Astrocyte (in vitro differentiated cells and primary cell): ENCODE measurements around the gene ITPR2. TPM values are rescaled to one million over a fixed set of nuclear protein-coding genes. Genes with fewer than 3 reads are reported as not detected.

ENCODE experiments used
- DNase-seq: peaks from one replicate; pipeline ENCODE4 v3.0.0-alpha.2; 2010; ENCODE audit warnings: low read depth
- FAIRE-seq: peaks from 2 replicates; lab custom pipeline; 2011; peaks lifted over from hg19 to GRCh38; lab: Jason Lieb, UNC
- H2AFZ ChIP-seq: 2 replicates; pipeline ENCODE4 v1.6.0; 2012; ENCODE audit warnings: low read depth, low read length, inconsistent platforms
- H3K27ac ChIP-seq: 2 replicates; pipeline ENCODE4 v1.5.1; 2011; ENCODE audit warnings: low read depth, low read length, inconsistent platforms
- H3K27me3 ChIP-seq: 2 replicates; pipeline ENCODE4 v1.6.0; 2011; ENCODE audit warnings: low read length, inconsistent platforms; ENCODE audit not compliant: insufficient read depth
- H3K36me3 ChIP-seq: 2 replicates; pipeline ENCODE4 v1.5.1; 2011; ENCODE audit warnings: low read length, inconsistent platforms; ENCODE audit not compliant: insufficient read depth
- H3K4me1 ChIP-seq: 2 replicates; pipeline ENCODE4 v1.5.1; 2011; ENCODE audit warnings: low read length, inconsistent platforms; ENCODE audit not compliant: insufficient read depth
- H3K4me2 ChIP-seq: 2 replicates; pipeline ENCODE4 v1.6.0; 2012; ENCODE audit warnings: low read length, inconsistent platforms
- H3K4me3 ChIP-seq: 2 replicates; pipeline ENCODE4 v1.5.1; 2011; ENCODE audit warnings: low read depth, mild to moderate bottlenecking, low read length, inconsistent platforms; ENCODE audit not compliant: insufficient read depth
- H3K79me2 ChIP-seq: 2 replicates; pipeline ENCODE4 v1.6.0; 2012; ENCODE audit warnings: mild to moderate bottlenecking, low read length, inconsistent platforms; ENCODE audit not compliant: insufficient read depth
- H3K9ac ChIP-seq: 2 replicates; pipeline ENCODE4 v1.6.0; 2012; ENCODE audit warnings: mild to moderate bottlenecking, low read length, inconsistent platforms
- H3K9me3 ChIP-seq: 2 replicates; pipeline ENCODE4 v1.5.1; 2012; ENCODE audit warnings: low read depth, mild to moderate bottlenecking, low read length, inconsistent platforms; ENCODE audit not compliant: insufficient read depth
- H4K20me1 ChIP-seq: 2 replicates; pipeline ENCODE4 v1.6.0; 2012; ENCODE audit warnings: low read length, inconsistent platforms; ENCODE audit not compliant: insufficient read depth
- H3K27ac Mint-ChIP-seq: one replicate; pipeline ENCODE4 v1.8.0; 2021; ENCODE audit warnings: mild to moderate bottlenecking, mixed read lengths; ENCODE audit not compliant: unreplicated experiment
- H3K27me3 Mint-ChIP-seq: one replicate; pipeline ENCODE4 v1.8.0; 2021; ENCODE audit warnings: low read depth, mixed read lengths; ENCODE audit not compliant: unreplicated experiment
- H3K36me3 Mint-ChIP-seq: one replicate; pipeline ENCODE4 v1.8.0; 2021; ENCODE audit warnings: low read depth, mixed read lengths; ENCODE audit not compliant: unreplicated experiment
- H3K4me1 Mint-ChIP-seq: one replicate; pipeline ENCODE4 v1.8.0; 2021; ENCODE audit warnings: low read depth, mixed read lengths; ENCODE audit not compliant: unreplicated experiment
- H3K4me3 Mint-ChIP-seq: one replicate; pipeline ENCODE4 v1.8.0; 2021; ENCODE audit warnings: mild to moderate bottlenecking, moderate library complexity, mixed read lengths; ENCODE audit not compliant: unreplicated experiment
- H3K9me3 Mint-ChIP-seq: one replicate; pipeline ENCODE4 v1.8.0; 2021; ENCODE audit warnings: mild to moderate bottlenecking, mixed read lengths; ENCODE audit not compliant: unreplicated experiment
- EZH2 ChIP-seq: IDR thresholded peaks from 2 replicates; pipeline ENCODE4 v1.6.1; 2012; ENCODE audit warnings: mild to moderate bottlenecking, low read length, inconsistent platforms; ENCODE audit not compliant: insufficient read depth
- total RNA-seq: library from RNA; stranded (reverse); gene quantifications from 2 replicates; pipeline ENCODE4 v1.2.1, GENCODE V29; 2021
- TF ChIP-seq, protein P1 (sequence below): IDR thresholded peaks from 2 replicates; pipeline ENCODE4 v1.5.1; 2011; ENCODE audit warnings: low read depth, mild to moderate bottlenecking, inconsistent platforms, low read length, moderate library complexity; ENCODE audit not compliant: insufficient read depth

The ITPR2 gene
- total RNA-seq, 1 donor from 2014 or later = 24.4 TPM

DNA sequence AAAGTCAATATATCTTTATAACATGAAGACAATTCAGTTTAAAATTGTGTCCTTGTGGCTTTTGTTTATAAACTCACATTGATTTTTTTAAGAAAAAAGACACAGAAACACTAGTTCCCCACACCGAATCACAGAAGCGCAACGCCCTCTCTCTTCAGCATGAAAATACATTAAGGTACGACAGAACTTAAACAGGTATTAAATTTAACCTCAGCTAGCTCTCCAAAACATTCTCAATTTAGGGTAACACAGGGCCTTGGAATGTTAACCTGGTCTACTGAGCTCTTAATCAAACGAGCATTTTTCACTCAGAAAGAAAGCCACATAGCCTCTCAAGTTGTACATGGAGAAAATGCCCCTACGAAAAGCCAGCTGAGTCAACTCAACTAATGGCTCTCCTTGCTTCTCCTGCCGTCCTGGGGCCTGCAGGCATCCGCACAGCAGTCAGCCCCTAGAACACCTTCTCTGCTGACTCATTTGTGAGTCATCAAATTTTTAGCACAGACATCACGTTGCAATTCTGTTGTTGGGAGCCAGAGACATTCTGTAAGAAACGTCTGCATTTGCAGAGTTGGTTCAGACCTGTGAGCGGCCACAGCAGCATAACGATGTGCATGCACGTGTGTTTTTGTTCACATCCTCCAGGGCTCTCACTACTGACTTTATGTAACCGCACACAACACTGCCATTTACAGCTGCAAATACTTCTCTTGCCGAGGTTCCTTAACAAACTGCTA lies 141.6 kb downstream of the ITPR2 start:
- peak overlapping the region; percentile 43 for H2AFZ ChIP-seq

DNA sequence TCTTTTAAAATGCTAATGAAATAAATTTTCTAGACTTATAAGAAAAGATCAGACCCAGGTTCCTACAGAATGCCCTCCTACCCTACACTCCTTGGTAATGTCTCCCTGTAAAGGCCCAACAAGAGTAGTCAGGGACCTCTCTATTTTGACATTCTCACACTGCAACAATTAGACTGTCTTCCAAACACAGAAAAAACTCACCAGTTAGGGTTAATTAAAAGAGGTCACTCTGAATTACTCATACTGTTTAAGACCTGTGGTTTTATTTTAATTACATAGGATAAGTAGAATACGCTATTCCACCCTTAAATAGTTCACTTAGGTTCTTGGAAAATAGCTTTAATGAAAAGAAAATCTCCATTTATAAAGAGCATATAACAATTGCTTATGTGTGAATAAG lies 142.4 kb downstream of the ITPR2 start:
- H2AFZ ChIP-seq = no peak overlapping the region
- H3K27ac ChIP-seq = peak overlapping the region; percentile 86
- peaks cover 20% of the 10 kb centered on the region for H3K4me1 ChIP-seq
- no peaks in the 10 kb centered on the region for H3K79me2 ChIP-seq
- Mint-ChIP-seq H3K27ac (peak overlapping the region; percentile 94), H3K36me3 (peaks cover 8% of the 10 kb centered on the region), H3K4me3 (no peak overlapping the region), H3K4me1 (peaks cover 28% of the 10 kb centered on the region), H3K27me3 (no peaks in the 10 kb centered on the region), H3K9me3 (no peaks in the 10 kb centered on the region)
- H3K9me3 ChIP-seq = no peaks in the 10 kb centered on the region
- peak overlapping the region; percentile 81 for H3K4me2 ChIP-seq
- H3K4me3 ChIP-seq = no peak overlapping the region
- TF ChIP-seq EZH2 = no peak
- TF ChIP-seq, protein P1, sequence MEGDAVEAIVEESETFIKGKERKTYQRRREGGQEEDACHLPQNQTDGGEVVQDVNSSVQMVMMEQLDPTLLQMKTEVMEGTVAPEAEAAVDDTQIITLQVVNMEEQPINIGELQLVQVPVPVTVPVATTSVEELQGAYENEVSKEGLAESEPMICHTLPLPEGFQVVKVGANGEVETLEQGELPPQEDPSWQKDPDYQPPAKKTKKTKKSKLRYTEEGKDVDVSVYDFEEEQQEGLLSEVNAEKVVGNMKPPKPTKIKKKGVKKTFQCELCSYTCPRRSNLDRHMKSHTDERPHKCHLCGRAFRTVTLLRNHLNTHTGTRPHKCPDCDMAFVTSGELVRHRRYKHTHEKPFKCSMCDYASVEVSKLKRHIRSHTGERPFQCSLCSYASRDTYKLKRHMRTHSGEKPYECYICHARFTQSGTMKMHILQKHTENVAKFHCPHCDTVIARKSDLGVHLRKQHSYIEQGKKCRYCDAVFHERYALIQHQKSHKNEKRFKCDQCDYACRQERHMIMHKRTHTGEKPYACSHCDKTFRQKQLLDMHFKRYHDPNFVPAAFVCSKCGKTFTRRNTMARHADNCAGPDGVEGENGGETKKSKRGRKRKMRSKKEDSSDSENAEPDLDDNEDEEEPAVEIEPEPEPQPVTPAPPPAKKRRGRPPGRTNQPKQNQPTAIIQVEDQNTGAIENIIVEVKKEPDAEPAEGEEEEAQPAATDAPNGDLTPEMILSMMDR = no peak
- FAIRE-seq (no peak), DNase-seq (no peak)
- H4K20me1 ChIP-seq = no peaks in the 10 kb centered on the region
- no peaks in the 10 kb centered on the region for H3K36me3 ChIP-seq
- peak overlapping the region; percentile 64 for H3K9ac ChIP-seq
- no peaks in the 10 kb centered on the region for H3K27me3 ChIP-seq

More for the DNA sequence above, 141.6 kb downstream of the ITPR2 start:
- H3K4me1 ChIP-seq = peaks cover 20% of the 10 kb centered on the region
- peak overlapping the region; percentile 64 for H3K9ac ChIP-seq
- DNase-seq = peak; percentile 98
- peak overlapping the region; percentile 94 for H3K27ac Mint-ChIP-seq
- peak overlapping the region; percentile 22 for H3K4me3 Mint-ChIP-seq
- H3K4me3 ChIP-seq = peak overlapping the region; percentile 26
- no peaks in the 10 kb centered on the region for H4K20me1 ChIP-seq
- H3K4me1 Mint-ChIP-seq = peaks cover 28% of the 10 kb centered on the region
- H3K27me3 Mint-ChIP-seq = no peaks in the 10 kb centered on the region
- no peaks in the 10 kb centered on the region for H3K27me3 ChIP-seq
- H3K27ac ChIP-seq = peak overlapping the region; percentile 86
- H3K79me2 ChIP-seq = no peaks in the 10 kb centered on the region
- no peaks in the 10 kb centered on the region for H3K9me3 Mint-ChIP-seq
- no peaks in the 10 kb centered on the region for H3K9me3 ChIP-seq
- peak; percentile 66 for FAIRE-seq
- peak overlapping the region; percentile 81 for H3K4me2 ChIP-seq
- TF ChIP-seq, protein P1 = no peak
- TF ChIP-seq EZH2 = no peak
- peaks cover 8% of the 10 kb centered on the region for H3K36me3 Mint-ChIP-seq
- no peaks in the 10 kb centered on the region for H3K36me3 ChIP-seq

DNA sequence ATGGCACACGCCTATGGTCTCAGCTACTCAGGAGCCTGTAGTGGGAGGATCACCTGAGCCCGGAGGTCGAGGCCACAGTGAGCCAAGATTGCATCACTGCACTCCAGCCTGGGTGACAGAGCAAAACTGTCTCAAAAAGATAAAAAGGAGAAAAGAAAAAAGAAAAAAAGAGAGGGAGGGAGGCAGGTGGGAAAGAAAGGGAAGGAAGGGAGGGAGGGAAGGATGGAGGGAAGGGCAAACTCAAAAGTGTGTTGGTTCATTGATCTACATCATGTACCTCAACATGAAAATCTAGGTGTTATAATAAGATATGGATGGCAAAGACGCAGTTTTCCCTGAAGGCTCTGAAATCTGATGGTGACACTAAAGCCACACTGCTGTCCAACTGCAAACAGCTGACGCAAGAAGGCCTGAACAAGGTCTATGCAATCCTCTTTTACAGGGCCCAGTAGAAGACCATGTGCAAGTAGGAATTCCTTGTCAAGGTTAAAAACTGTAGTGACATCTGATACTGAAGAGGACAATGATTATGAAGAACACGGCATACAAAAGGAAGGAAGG lies 143.6 kb downstream of the ITPR2 start:
- Histone ChIP-seq H3K36me3 (no peaks in the 10 kb centered on the region), H3K4me1 (peaks cover 20% of the 10 kb centered on the region), H3K27me3 (no peaks in the 10 kb centered on the region), H3K4me2 (no peak overlapping the region), H3K9me3 (no peaks in the 10 kb centered on the region), H3K79me2 (no peaks in the 10 kb centered on the region), H3K27ac (no peak overlapping the region), H4K20me1 (no peaks in the 10 kb centered on the region), H3K4me3 (no peak overlapping the region), H2AFZ (no peak overlapping the region), H3K9ac (no peak overlapping the region)
- no peaks in the 10 kb centered on the region for H3K9me3 Mint-ChIP-seq
- no peak for DNase-seq
- H3K27ac Mint-ChIP-seq = no peak overlapping the region
- TF ChIP-seq, protein P1 = no peak
- H3K36me3 Mint-ChIP-seq = peaks cover 7% of the 10 kb centered on the region
- peaks cover 28% of the 10 kb centered on the region for H3K4me1 Mint-ChIP-seq
- H3K4me3 Mint-ChIP-seq = no peak overlapping the region
- H3K27me3 Mint-ChIP-seq = no peaks in the 10 kb centered on the region
- FAIRE-seq = no peak
